Measurements from ENCODE around the gene ZNF275. TPM values are rescaled to one million over a fixed set of nuclear protein-coding genes. Genes with fewer than 3 reads are reported as not detected.

ZNF275 gene
- total RNA-seq, 1 donor from 2014 or later: 14.8 TPM

- no peak overlapping the region for H3K4me2 ChIP-seq (ENCODE audit: low read length)
- H3K36me3 Mint-ChIP-seq (ENCODE audit: low read depth, unreplicated experiment): no peaks in the 10 kb centered on the region
- no peak overlapping the region for H3K27ac Mint-ChIP-seq (ENCODE audit: unreplicated experiment)
- no peak for FAIRE-seq
- no peaks in the 10 kb centered on the region for H3K36me3 ChIP-seq (ENCODE audit: insufficient read depth, low read length)
- peaks cover 4% of the 10 kb centered on the region for H3K27me3 Mint-ChIP-seq (ENCODE audit: low read depth, unreplicated experiment)
- no peaks in the 10 kb centered on the region for H3K79me2 ChIP-seq (ENCODE audit: insufficient read depth, low read length)
- TF ChIP-seq, protein P1, sequence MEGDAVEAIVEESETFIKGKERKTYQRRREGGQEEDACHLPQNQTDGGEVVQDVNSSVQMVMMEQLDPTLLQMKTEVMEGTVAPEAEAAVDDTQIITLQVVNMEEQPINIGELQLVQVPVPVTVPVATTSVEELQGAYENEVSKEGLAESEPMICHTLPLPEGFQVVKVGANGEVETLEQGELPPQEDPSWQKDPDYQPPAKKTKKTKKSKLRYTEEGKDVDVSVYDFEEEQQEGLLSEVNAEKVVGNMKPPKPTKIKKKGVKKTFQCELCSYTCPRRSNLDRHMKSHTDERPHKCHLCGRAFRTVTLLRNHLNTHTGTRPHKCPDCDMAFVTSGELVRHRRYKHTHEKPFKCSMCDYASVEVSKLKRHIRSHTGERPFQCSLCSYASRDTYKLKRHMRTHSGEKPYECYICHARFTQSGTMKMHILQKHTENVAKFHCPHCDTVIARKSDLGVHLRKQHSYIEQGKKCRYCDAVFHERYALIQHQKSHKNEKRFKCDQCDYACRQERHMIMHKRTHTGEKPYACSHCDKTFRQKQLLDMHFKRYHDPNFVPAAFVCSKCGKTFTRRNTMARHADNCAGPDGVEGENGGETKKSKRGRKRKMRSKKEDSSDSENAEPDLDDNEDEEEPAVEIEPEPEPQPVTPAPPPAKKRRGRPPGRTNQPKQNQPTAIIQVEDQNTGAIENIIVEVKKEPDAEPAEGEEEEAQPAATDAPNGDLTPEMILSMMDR (IDR thresholded peaks at IDR 0.05; ENCODE audit: insufficient read depth, low read depth, low read length): no peak
- TF ChIP-seq EZH2 (IDR thresholded peaks at IDR 0.05; ENCODE audit: insufficient read depth, low read length): no peak
- H3K27me3 ChIP-seq (ENCODE audit: insufficient read depth, low read length): no peaks in the 10 kb centered on the region
- no peaks in the 10 kb centered on the region for H4K20me1 ChIP-seq (ENCODE audit: insufficient read depth, low read length)
- H3K9me3 Mint-ChIP-seq (ENCODE audit: unreplicated experiment): no peaks in the 10 kb centered on the region
- no peak for DNase-seq (ENCODE audit: low read depth)
- H3K4me1 ChIP-seq (ENCODE audit: insufficient read depth, low read length): no peaks in the 10 kb centered on the region
- H3K4me3 Mint-ChIP-seq (ENCODE audit: unreplicated experiment): no peak overlapping the region
- H3K9ac ChIP-seq (ENCODE audit: low read length): no peak overlapping the region
- H3K27ac ChIP-seq (ENCODE audit: low read depth, low read length): no peak overlapping the region
- no peaks in the 10 kb centered on the region for H3K9me3 ChIP-seq (ENCODE audit: insufficient read depth, low read depth, low read length)
- H2AFZ ChIP-seq (ENCODE audit: low read depth, low read length): no peak overlapping the region
- no peak overlapping the region for H3K4me3 ChIP-seq (ENCODE audit: insufficient read depth, low read depth, low read length)
- H3K4me1 Mint-ChIP-seq (ENCODE audit: low read depth, unreplicated experiment): peaks cover under 1% of the 10 kb centered on the region
These were observed 21.1 kb upstream of the ZNF275 start for GRCh38 chrX:153312842-153313241.

GRCh38 chrX:153317306-153317705 lies 16.6 kb upstream of the ZNF275 start:
- FAIRE-seq: no peak
- Histone ChIP-seq H3K9me3 (ENCODE audit: insufficient read depth, low read depth, low read length) (no peaks in the 10 kb centered on the region), H4K20me1 (ENCODE audit: insufficient read depth, low read length) (no peaks in the 10 kb centered on the region), H3K4me3 (ENCODE audit: insufficient read depth, low read depth, low read length) (no peak overlapping the region), H3K27me3 (ENCODE audit: insufficient read depth, low read length) (no peaks in the 10 kb centered on the region), H3K36me3 (ENCODE audit: insufficient read depth, low read length) (no peaks in the 10 kb centered on the region), H2AFZ (ENCODE audit: low read depth, low read length) (no peak overlapping the region), H3K4me1 (ENCODE audit: insufficient read depth, low read length) (no peaks in the 10 kb centered on the region), H3K79me2 (ENCODE audit: insufficient read depth, low read length) (no peaks in the 10 kb centered on the region), H3K27ac (ENCODE audit: low read depth, low read length) (no peak overlapping the region), H3K4me2 (ENCODE audit: low read length) (no peak overlapping the region), H3K9ac (ENCODE audit: low read length) (no peak overlapping the region)
- DNase-seq (ENCODE audit: low read depth): no peak
- no peak overlapping the region for H3K27ac Mint-ChIP-seq (ENCODE audit: unreplicated experiment)
- H3K4me1 Mint-ChIP-seq (ENCODE audit: low read depth, unreplicated experiment): no peaks in the 10 kb centered on the region
- H3K36me3 Mint-ChIP-seq (ENCODE audit: low read depth, unreplicated experiment): no peaks in the 10 kb centered on the region
- TF ChIP-seq, protein P1 (IDR thresholded peaks at IDR 0.05; ENCODE audit: insufficient read depth, low read depth, low read length): no peak
- TF ChIP-seq EZH2 (IDR thresholded peaks at IDR 0.05; ENCODE audit: insufficient read depth, low read length): no peak
- no peak overlapping the region for H3K4me3 Mint-ChIP-seq (ENCODE audit: unreplicated experiment)
- no peaks in the 10 kb centered on the region for H3K9me3 Mint-ChIP-seq (ENCODE audit: unreplicated experiment)
- peaks cover 5% of the 10 kb centered on the region for H3K27me3 Mint-ChIP-seq (ENCODE audit: low read depth, unreplicated experiment)

DNA sequence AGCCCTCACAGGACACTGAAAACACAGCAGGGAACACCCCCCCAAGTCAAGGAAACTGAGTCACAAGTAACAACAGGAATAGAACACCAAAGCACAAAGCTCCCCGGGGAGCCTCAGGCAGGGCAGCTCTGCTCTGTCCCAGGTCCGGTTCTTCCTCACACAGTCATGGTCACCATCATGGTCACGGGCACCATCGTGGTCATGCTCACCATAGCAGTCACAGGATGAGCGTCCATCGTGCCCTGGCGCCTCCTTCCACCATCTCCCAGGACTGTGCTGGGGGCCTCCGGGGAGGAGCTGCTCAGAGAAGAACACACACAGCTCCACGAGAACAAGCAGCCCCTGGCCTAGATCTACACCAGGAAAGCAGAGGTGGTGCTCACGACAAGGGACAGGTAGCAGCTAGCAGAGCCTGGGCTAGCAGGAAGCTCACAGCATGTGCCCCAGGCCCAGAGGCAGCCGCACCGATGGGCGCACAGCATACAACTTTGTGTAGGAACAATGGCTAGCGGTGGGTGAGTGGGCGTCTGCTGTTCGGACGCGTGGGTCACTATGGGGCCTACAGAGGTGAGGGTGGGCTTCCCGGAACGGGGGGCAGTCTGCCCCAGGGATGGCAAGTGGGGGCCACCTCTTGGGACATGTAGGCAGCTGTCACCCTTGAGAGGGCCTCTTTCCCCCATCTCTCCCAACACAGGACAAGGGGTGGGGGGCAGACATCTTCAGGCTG lies 15.8 kb upstream of the ZNF275 start:
- no peak for FAIRE-seq
- Histone ChIP-seq H3K4me2 (ENCODE audit: low read length) (no peak overlapping the region), H3K36me3 (ENCODE audit: insufficient read depth, low read length) (no peaks in the 10 kb centered on the region), H3K9me3 (ENCODE audit: insufficient read depth, low read depth, low read length) (no peaks in the 10 kb centered on the region), H3K4me3 (ENCODE audit: insufficient read depth, low read depth, low read length) (no peak overlapping the region), H3K4me1 (ENCODE audit: insufficient read depth, low read length) (no peaks in the 10 kb centered on the region), H3K79me2 (ENCODE audit: insufficient read depth, low read length) (no peaks in the 10 kb centered on the region), H2AFZ (ENCODE audit: low read depth, low read length) (no peak overlapping the region), H3K27ac (ENCODE audit: low read depth, low read length) (no peak overlapping the region), H3K27me3 (ENCODE audit: insufficient read depth, low read length) (no peaks in the 10 kb centered on the region), H4K20me1 (ENCODE audit: insufficient read depth, low read length) (no peaks in the 10 kb centered on the region), H3K9ac (ENCODE audit: low read length) (no peak overlapping the region)
- Mint-ChIP-seq H3K27ac (ENCODE audit: unreplicated experiment) (no peak overlapping the region), H3K4me1 (ENCODE audit: low read depth, unreplicated experiment) (no peaks in the 10 kb centered on the region), H3K9me3 (ENCODE audit: unreplicated experiment) (no peaks in the 10 kb centered on the region), H3K4me3 (ENCODE audit: unreplicated experiment) (no peak overlapping the region), H3K36me3 (ENCODE audit: low read depth, unreplicated experiment) (no peaks in the 10 kb centered on the region), H3K27me3 (ENCODE audit: low read depth, unreplicated experiment) (peaks cover 5% of the 10 kb centered on the region)
- DNase-seq (ENCODE audit: low read depth): no peak
- TF ChIP-seq, protein P1 (IDR thresholded peaks at IDR 0.05; ENCODE audit: insufficient read depth, low read depth, low read length): no peak
- TF ChIP-seq EZH2 (IDR thresholded peaks at IDR 0.05; ENCODE audit: insufficient read depth, low read length): no peak

All from astrocyte (in vitro differentiated cells and primary cell).